Psoas muscle (tissue), 8 donors: ENCODE measurements around the gene GLTP. TPM values are rescaled to one million over a fixed set of nuclear protein-coding genes. Genes with fewer than 3 reads are reported as not detected.

Experiments
- ATAC-seq, 4 donors: fragments of 200-7000 bp; cut with Tn5 transposase; one replicate each; pipeline ENCODE4 v1.9.1; 2020; ENCODE audit warnings: moderate library complexity in 3 of 4, mild to moderate bottlenecking in 2 of 4
- DNase-seq, 2 donors: peaks; one replicate each; pipeline ENCODE4 v3.0.0-alpha.2; 2020
- H3K27ac ChIP-seq: fragments of 200-600 bp; one replicate; pipeline ENCODE4 v1.8.0; 2022
- H3K27me3 ChIP-seq, 3 donors: fragments of 200-600 bp in 1 of 3; one replicate each; pipeline versions ENCODE4 v1.6.1 to v1.8.0; 2013 to 2022; ENCODE audit warnings: low read length in 2 of 3, mild to moderate bottlenecking in 2 of 3, moderate library complexity in 1 of 3; ENCODE audit not compliant: insufficient read depth in 3 of 3
- H3K36me3 ChIP-seq, 2 donors: fragments of 200-600 bp in 1 of 2; one replicate each; pipeline versions ENCODE4 v1.6.1 to v1.8.0; 2013 to 2022; ENCODE audit warnings: low read depth in 1 of 2, mild to moderate bottlenecking in 1 of 2, moderate library complexity in 1 of 2; ENCODE audit not compliant: insufficient read depth in 1 of 2
- H3K4me1 ChIP-seq: fragments of 200-600 bp; one replicate; pipeline ENCODE4 v1.8.0; 2022
- H3K4me3 ChIP-seq: fragments of 200-600 bp; one replicate; pipeline ENCODE4 v1.8.0; 2022; ENCODE audit warnings: mild to moderate bottlenecking
- H3K9me3 ChIP-seq: fragments of 200-600 bp; one replicate; pipeline ENCODE4 v1.8.0; 2022
- CTCF ChIP-seq: fragments of 200-600 bp; IDR thresholded peaks from one replicate; pipeline ENCODE4 v1.8.0; 2022; ENCODE audit warnings: antibody characterized with exemption
- WGBS, 3 donors: extraction: QIAGEN DNeasy Blood & Tissue Kit; methylation state at CpG; one replicate each; pipeline versions ENCODE4 v1.1.6 to v1.1.7; 2013; 5-methylcytosine and 5-hydroxymethylcytosine counted together
- intact Hi-C, 2 donors: fragments of 100-400 bp; cut with DNase I; formaldehyde crosslinking; loops; one replicate each; pipeline versions ENCODE4 v1.11.0 to v1.14.2; 2022
- polyA plus RNA-seq, 3 donors: library from polyadenylated mRNA; stranded (reverse); fragments of 200-250 nt; gene quantifications; one replicate each; pipeline ENCODE4 v1.2.3, GENCODE V29; 2013
- total RNA-seq, 4 donors: library from RNA; stranded (reverse); fragmentation: NEBNext Ultra II Directional in 2 of 4; extraction: Animal tissue kit (Norgen Biotek cat#: 25700) in 2 of 4; gene quantifications; one replicate each; pipeline versions ENCODE4 v1.2.1 to v1.2.4, GENCODE V29; 2021 to 2023
- donor health status: healthy with polysubstance abuse.
- donor health status: DM: no; HTN: no; CAD: no; lungs with moderate emphysema.
- donor health status: Bipolar disorder and iron deficiency.
- donor health status: healthy.
- donor health status: DM: yes; HTN: yes; CAD: no.
- donor health status: DM: no; HTN: no; CAD: no.
- donor health status: DM: no; HTN: no; CAD: no.
- donor health status: DM: yes; HTN: yes; CAD: no.

GLTP gene
- total and polyA plus RNA-seq, 7 donors: 12.1 to 23.3 (median 16.9) TPM

- H3K4me1 ChIP-seq: no peaks in the 10 kb centered on the region
- no peak overlapping the region for H3K27ac ChIP-seq
- TF ChIP-seq CTCF: no peak
- no peak overlapping the region for H3K4me3 ChIP-seq
- intact Hi-C loops: no loop called here
- WGBS, 3 donors: 79 to 90% (median 80%) methylated on average over 8 of the region's 8 CpGs
- ATAC-seq (no peak), DNase-seq (no peak)
- no peaks in the 10 kb centered on the region for H3K9me3 ChIP-seq
- H3K27me3 ChIP-seq: no peaks in the 10 kb centered on the region
- peaks cover 0 to 100% of the 10 kb centered on the region in 2 donors for H3K36me3 ChIP-seq
Observed at GRCh38 chr12:109910254-109910968, 30.1 kb upstream of the GLTP start.

GRCh38 chr12:109905301-109905700, 25.0 kb upstream of the GLTP start:
- WGBS, 3 donors: 94 to 96% (median 96%) methylated on average over 10 of the region's 10 CpGs
- DNase-seq (no peak), ATAC-seq (no peak)
- Histone ChIP-seq H3K36me3 (peaks cover 0 to 77% of the 10 kb centered on the region in 2 donors), H3K27ac (no peak overlapping the region), H3K27me3 (no peaks in the 10 kb centered on the region), H3K4me3 (no peak overlapping the region), H3K4me1 (peaks cover 12% of the 10 kb centered on the region), H3K9me3 (no peaks in the 10 kb centered on the region)
- intact Hi-C loops: no loop called here
- no peak for TF ChIP-seq CTCF

- Histone ChIP-seq H3K4me1 (peaks cover 18% of the 10 kb centered on the region), H3K9me3 (no peaks in the 10 kb centered on the region), H3K27ac (no peak overlapping the region), H3K36me3 (peaks cover 0 to 54% of the 10 kb centered on the region in 2 donors), H3K27me3 (no peaks in the 10 kb centered on the region), H3K4me3 (no peak overlapping the region)
- intact Hi-C loops: no loop called here
- WGBS, 3 donors: 71 to 74% (median 73%) methylated on average over 15 of the region's 15 CpGs
- no peak for ATAC-seq
- TF ChIP-seq CTCF: no peak
- DNase-seq: no peak
Observed at GRCh38 chr12:109902891-109903418, 22.6 kb upstream of the GLTP start.

- intact Hi-C loops: no loop called here
- Histone ChIP-seq H3K4me1 (peaks cover 18% of the 10 kb centered on the region), H3K9me3 (no peaks in the 10 kb centered on the region), H3K27ac (peak overlapping the region; percentile 78), H3K4me3 (peak overlapping the region; percentile 86), H3K27me3 (no peaks in the 10 kb centered on the region), H3K36me3 (peaks cover 0 to 34% of the 10 kb centered on the region in 2 donors)
- TF ChIP-seq CTCF: no peak
- no peak for DNase-seq
- 4% methylated on average over 16 of the region's 16 CpGs for WGBS, 3 donors
- ATAC-seq: peak in 3 of 4 donors; percentile 1 to 20 (median 6)
Observed at GRCh38 chr12:109900752-109901580, 20.6 kb upstream of the GLTP start.
